Small intestine (tissue), 7 donors: ENCODE results near the gene TOLLIP. TPM values are rescaled to one million over a fixed set of nuclear protein-coding genes. Genes with fewer than 3 reads are reported as not detected.
A peak's percentile ranks its signal among the peaks of the same experiment; 100 is the strongest.
"Not testable (repeated sequence)": the region's sequence is repeated elsewhere in the genome, so short reads cannot be mapped to it uniquely, and the experiment has no call there.

ENCODE experiments used
- DNase-seq, 2 donors: peaks; one replicate each; pipeline versions ENCODE4 v3.0.0 to v3.0.0-alpha.2; 2013
- FAIRE-seq: peaks from 2 replicates; lab custom pipeline; 2012; peaks lifted over from hg19 to GRCh38; lab: Jason Lieb, UNC
- H3K27ac ChIP-seq, 3 donors: one replicate each; pipeline ENCODE4 v1.5.1; 2013; ENCODE audit warnings: low read length in 2 of 3, mild to moderate bottlenecking in 2 of 3, control low read depth in 1 of 3, inconsistent platforms in 1 of 3, low read depth in 1 of 3, moderate library complexity in 1 of 3
- H3K27me3 ChIP-seq, 3 donors: one replicate each; pipeline ENCODE4 v1.6.1; 2013; ENCODE audit warnings: low read length in 3 of 3, inconsistent platforms in 1 of 3; ENCODE audit not compliant: control insufficient read depth in 3 of 3, insufficient read depth in 3 of 3
- H3K36me3 ChIP-seq, 3 donors: one replicate each; pipeline ENCODE4 v1.6.1; 2013; ENCODE audit warnings: low read length in 3 of 3, inconsistent platforms in 1 of 3, low read depth in 1 of 3, mild to moderate bottlenecking in 1 of 3, moderate library complexity in 1 of 3; ENCODE audit not compliant: control insufficient read depth in 3 of 3, insufficient read depth in 2 of 3
- H3K4me1 ChIP-seq, 3 donors: one replicate each; pipeline ENCODE4 v1.6.1; 2013; ENCODE audit warnings: low read length in 2 of 3, inconsistent platforms in 1 of 3, low read depth in 1 of 3, mild to moderate bottlenecking in 1 of 3, moderate library complexity in 1 of 3; ENCODE audit not compliant: control insufficient read depth in 3 of 3, insufficient read depth in 2 of 3
- H3K4me3 ChIP-seq, 3 donors: one replicate each; pipeline ENCODE4 v1.5.1; 2013; ENCODE audit warnings: low read length in 3 of 3, control low read depth in 1 of 3, inconsistent platforms in 1 of 3, low read depth in 1 of 3, mild to moderate bottlenecking in 1 of 3, moderate library complexity in 1 of 3
- H3K9me3 ChIP-seq, 2 donors: one replicate each; pipeline ENCODE4 v1.6.1; 2013; ENCODE audit warnings: low read depth in 1 of 2, low read length in 1 of 2; ENCODE audit not compliant: control insufficient read depth in 2 of 2, insufficient read depth in 1 of 2
- WGBS, 3 donors: extraction: QIAGEN DNeasy Blood & Tissue Kit; methylation state at CpG; one replicate each; pipeline ENCODE4 v1.1.7; 2013; 5-methylcytosine and 5-hydroxymethylcytosine counted together
- polyA plus RNA-seq, 4 donors: library from polyadenylated mRNA; stranded (reverse) in 3 of 4; unstranded in 1 of 4; fragments of 200-250 nt in 3 of 4; fragments of 120-200 nt in 1 of 4; gene quantifications; one replicate each; pipeline versions ENCODE4 v1.2.1 to v1.2.3, GENCODE V29; 2013
- donor health status: healthy with polysubstance abuse.
- donor health status: control.
- donor health status: control.
- donor health status: Bipolar disorder and iron deficiency.
- donor health status: healthy.

TOLLIP gene
- polyA plus RNA-seq, 4 donors, result 33.1 to 57.0 (median 41.0) TPM

DNA sequence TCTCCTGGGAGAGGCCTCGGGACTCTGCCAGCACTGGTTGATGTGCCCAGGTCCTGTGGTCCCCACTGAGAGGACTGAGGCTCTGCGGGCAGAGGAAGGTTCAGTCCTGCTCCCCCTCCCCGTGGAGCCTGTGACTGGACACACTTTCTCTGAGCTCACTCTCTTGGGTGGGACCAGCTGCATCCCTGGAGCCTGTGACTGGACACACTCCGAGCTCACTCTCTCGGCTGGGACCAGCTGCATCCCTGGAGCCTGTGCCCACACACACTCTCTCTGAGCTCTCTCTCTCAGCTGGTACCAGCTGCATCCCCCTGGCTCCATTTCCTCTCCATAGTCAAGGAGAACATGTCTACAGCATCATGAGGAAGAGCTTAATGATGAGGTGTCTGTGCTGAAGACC lies 39.5 kb downstream of the TOLLIP start:
- peaks cover 0 to 26% (median 0%) of the 10 kb centered on the region in 3 donors for H3K36me3 ChIP-seq
- no peak overlapping the region for H3K4me3 ChIP-seq
- H3K4me1 ChIP-seq, result peaks cover 0 to 6% (median 0%) of the 10 kb centered on the region in 3 donors
- no peak overlapping the region for H3K27ac ChIP-seq
- FAIRE-seq (no peak), DNase-seq (no peak)
- 78 to 86% (median 83%) methylated on average over 5 of the region's 5 CpGs for WGBS, 3 donors
- peaks cover 0 to 15% of the 10 kb centered on the region in 2 donors for H3K9me3 ChIP-seq
- H3K27me3 ChIP-seq, result no peaks in the 10 kb centered on the region

DNA sequence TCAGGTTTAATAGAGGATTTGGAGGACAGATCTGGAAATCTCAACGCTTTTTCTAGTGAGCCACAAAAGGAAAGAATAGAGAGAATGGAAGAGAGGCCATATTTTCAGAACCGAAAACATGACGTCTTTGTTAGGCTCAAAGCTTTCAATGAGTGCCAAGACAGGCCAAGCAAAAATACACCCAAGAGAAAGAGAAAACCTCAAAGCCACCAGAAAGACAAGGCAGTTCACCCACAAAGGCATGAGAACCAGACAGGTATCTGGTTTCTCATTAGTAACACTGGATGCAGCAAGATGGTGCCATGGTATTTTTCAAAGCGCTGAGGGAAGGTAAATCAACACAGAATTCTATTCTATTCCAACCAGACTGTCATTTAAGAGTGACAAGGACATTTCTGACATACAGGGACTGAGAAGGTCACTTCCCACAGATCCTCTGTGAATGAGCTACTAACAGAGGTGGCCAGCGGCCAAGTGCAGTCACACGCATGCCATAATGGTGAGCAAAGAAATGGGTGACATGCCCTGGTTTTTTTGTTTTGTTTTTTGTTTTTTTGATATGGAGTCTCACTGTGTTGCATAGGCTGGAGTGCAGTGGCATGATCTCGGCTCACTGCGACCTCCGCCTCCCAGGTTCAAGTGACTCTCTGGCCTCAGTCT lies 41.9 kb downstream of the TOLLIP start:
- Histone ChIP-seq H3K9me3 (peaks cover 0 to 16% of the 10 kb centered on the region in 2 donors), H3K4me3 (no peak overlapping the region), H3K27ac (no peak overlapping the region), H3K36me3 (peaks cover 0 to 9% (median 0%) of the 10 kb centered on the region in 3 donors), H3K27me3 (no peaks in the 10 kb centered on the region), H3K4me1 (peaks cover 0 to 13% (median 0%) of the 10 kb centered on the region in 3 donors)
- DNase-seq (no peak), FAIRE-seq (no peak)
- WGBS, 3 donors, result 91 to 95% (median 93%) methylated on average over 9 of the region's 9 CpGs

DNA sequence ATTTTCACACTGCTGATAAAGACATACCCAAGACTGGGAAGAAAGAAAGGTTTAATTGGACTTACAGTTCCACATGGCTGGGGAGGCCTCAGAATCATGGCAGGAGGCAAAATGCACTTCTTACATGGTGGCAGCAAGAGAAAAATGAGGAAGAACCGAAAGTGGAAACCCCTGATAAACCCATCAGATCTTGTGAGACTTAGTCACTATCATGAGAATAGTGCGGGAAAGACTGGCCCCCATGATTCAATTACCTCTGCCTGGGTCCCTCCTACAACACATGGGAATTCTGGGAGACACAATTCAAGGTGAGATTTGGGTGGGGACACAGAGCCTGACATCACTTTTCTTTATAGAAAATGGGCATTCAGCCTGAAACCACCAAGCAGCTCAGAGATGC lies 42.5 kb downstream of the TOLLIP start:
- not testable (repeated sequence) for H3K27ac ChIP-seq, FAIRE-seq, H3K36me3 ChIP-seq, DNase-seq, H3K4me3 ChIP-seq, H3K27me3 ChIP-seq
- H3K4me1 ChIP-seq, result peaks cover 0 to 17% (median 4%) of the 10 kb centered on the region in 3 donors
- WGBS, 3 donors, result 77 to 86% (median 81%) methylated on average over 2 of the region's 2 CpGs
- H3K9me3 ChIP-seq, result peaks cover 0 to 16% of the 10 kb centered on the region in 2 donors

DNA sequence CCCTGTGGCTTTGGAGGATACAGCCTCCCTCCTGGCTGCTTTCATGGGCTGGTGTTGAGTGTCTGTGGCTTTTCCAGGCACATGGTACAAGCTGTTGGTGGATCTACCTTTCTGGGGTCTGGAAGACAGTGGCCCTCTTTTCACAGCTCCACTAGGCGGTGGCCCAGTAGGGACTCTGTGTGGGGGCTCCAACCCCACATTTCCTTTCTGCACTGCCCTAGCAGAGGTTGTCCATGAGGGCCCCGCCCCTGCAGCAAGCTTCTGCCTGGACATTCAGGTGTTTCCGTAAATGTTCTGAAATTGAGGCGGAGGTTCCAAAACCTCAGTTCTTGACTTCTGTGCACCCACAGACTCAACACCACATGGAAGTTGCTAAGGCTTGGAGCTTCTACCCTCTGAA lies 44.0 kb downstream of the TOLLIP start:
- H3K27me3 ChIP-seq, H3K4me3 ChIP-seq, H3K27ac ChIP-seq, FAIRE-seq, H3K36me3 ChIP-seq, DNase-seq: not testable (repeated sequence)
- 94 to 95% (median 94%) methylated on average over 4 of the region's 4 CpGs for WGBS, 3 donors
- peaks cover 0 to 14% (median 6%) of the 10 kb centered on the region in 3 donors for H3K4me1 ChIP-seq
- peaks cover 0 to 16% of the 10 kb centered on the region in 2 donors for H3K9me3 ChIP-seq

DNA sequence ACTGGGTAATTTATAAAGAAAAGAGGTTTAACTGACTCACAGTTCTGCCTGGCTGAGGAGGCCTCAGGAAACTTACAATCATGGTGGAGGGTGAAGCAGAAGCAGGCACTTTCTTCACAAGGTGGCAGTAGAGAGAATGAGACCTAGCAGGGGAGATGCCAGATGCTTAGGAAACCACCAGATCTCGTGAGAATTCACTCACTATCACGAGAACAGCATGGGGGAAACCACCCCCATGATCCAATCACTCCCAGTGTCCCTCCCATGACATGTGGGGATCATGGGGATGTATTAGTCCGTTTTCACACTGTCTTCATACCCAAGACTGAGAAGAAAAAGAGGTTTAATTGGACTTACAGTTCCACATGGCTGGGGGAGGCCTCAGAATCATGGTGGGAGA lies 45.0 kb downstream of the TOLLIP start:
- Histone ChIP-seq H3K9me3 (peaks cover 0 to 14% of the 10 kb centered on the region in 2 donors), H3K4me1 (peaks cover 0 to 14% (median 6%) of the 10 kb centered on the region in 3 donors)
- not testable (repeated sequence) for H3K36me3 ChIP-seq, H3K27ac ChIP-seq, FAIRE-seq, H3K27me3 ChIP-seq, H3K4me3 ChIP-seq
- DNase-seq, result peak; percentile 51 to 71
- 21 to 33% (median 27%) methylated on average over 3 of the region's 3 CpGs for WGBS, 3 donors

DNA sequence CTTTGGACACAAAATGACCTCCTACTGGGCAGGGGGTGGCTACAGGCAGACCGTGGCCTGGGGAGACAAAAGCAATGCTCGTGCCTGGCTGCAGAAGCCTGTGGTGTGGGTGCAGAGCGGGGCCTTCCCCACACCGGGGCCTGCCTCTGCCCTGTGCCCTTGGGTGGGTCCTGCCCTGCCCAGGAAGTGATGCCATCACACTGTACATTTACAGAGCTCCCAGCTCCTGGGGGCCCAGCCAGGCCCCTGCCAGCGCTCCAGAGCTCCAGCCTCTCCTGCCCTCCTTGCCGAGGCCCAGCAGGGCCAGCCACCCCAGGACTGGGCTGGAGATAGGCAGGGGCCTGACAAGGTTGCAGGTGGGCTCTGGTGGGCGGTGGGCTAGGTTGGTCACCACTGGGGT lies 46.4 kb downstream of the TOLLIP start:
- H3K27ac ChIP-seq, result peak overlapping the region in 2 of 3 donors; percentile 78 to 92

DNA sequence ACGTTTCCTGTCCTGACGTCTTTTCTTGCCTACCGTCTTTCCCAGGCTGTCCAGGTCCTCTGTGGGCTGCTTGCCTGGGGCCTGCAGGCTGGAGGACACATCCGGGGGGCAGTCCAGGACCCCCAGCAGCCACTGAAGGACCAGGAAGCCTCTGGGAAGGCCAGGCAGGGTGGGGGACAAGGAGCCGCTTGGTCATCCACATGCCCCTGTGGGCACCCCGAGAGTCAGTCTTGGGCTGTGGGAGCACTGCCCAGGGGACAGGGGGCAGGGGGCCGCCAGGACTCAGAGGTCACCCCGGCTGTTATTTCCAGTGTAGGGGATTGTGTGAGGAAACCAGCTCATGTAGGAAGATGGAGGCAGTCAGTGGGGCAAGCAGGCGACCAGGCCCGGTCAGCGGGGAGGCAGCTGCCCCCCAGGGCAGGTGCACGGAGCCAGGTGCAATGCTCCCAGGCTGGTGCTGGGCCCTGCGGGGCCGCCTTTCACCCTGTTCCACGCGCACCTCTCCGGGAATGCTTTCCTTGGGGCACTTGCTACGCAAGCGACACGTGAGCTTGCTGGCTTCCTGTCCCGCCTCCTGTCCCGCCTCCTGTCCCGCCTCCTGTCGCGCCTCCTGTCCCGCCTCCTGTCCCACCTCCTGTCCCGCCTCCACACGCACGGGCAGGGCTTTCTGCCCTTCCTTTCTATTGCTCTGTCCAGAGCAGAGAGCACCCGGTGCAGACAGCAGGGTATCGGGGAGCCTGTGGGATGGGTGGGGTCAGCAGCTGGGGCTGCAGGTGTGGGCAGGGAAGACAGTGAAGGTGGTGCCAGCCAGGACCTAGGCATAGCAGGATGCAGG lies 47.0 kb downstream of the TOLLIP start:
- DNase-seq, result peak; percentile 93 to 97
- H3K4me1 ChIP-seq, result peaks cover 0 to 14% (median 6%) of the 10 kb centered on the region in 3 donors
- peak overlapping the region; percentile 14 to 56 (median 53) for H3K4me3 ChIP-seq
- H3K27ac ChIP-seq, result peak overlapping the region; percentile 63 to 92 (median 78)
- WGBS, 3 donors, result 6 to 13% (median 10%) methylated on average over 24 to 31 of the region's 31 CpGs
- H3K27me3 ChIP-seq, result no peaks in the 10 kb centered on the region
- FAIRE-seq, result no peak
- H3K9me3 ChIP-seq, result peaks cover 0 to 11% of the 10 kb centered on the region in 2 donors
- H3K36me3 ChIP-seq, result no peaks in the 10 kb centered on the region

More for the DNA sequence above, 46.4 kb downstream of the TOLLIP start:
- DNase-seq, result peak; percentile 45 to 79
- Histone ChIP-seq H3K27me3 (no peaks in the 10 kb centered on the region), H3K4me1 (peaks cover 0 to 14% (median 6%) of the 10 kb centered on the region in 3 donors), H3K36me3 (no peaks in the 10 kb centered on the region), H3K9me3 (peaks cover 0 to 11% of the 10 kb centered on the region in 2 donors), H3K4me3 (peak overlapping the region in 2 of 3 donors; percentile 26 to 56)
- WGBS, 3 donors, result 14 to 26% (median 25%) methylated on average over 6 to 7 of the region's 7 CpGs
- FAIRE-seq, result no peak
